K562 (cell line): Measurements from ENCODE around the gene DYNC1H1.

Source experiments
- KLF10 ChIP-seq: fragments of 250-450 bp; sonication (Bioruptor Pico); IDR thresholded peaks from 2 replicates; pipeline ENCODE4 v1.6.1; 2021; ENCODE audit warnings: matching md5 sums
- MYNN ChIP-seq, 2 experiments: sonication (generic); formaldehyde crosslinking in 1 of 2; IDR thresholded peaks; 2 replicates each; pipeline versions ENCODE4 v1.5.0 to v1.6.1; 2016 to 2020; ENCODE audit warnings: antibody characterized with exemption in 1 of 2, missing genetic modification reagents in 1 of 2
- POLR2A ChIP-seq: fragments of 450-650 bp; conservative IDR thresholded peaks from 2 replicates; pipeline ENCODE4 v1.6.1; 2016
- POLR2AphosphoS5 ChIP-seq: IDR thresholded peaks from 2 replicates; pipeline ENCODE4 v1.6.1; 2011; ENCODE audit warnings: mild to moderate bottlenecking, low read depth, low read length, moderate library complexity; ENCODE audit not compliant: control insufficient read depth, insufficient read depth
- U2AF1 ChIP-seq: fragments of 200-400 bp; formaldehyde crosslinking; optimal IDR thresholded peaks from 2 replicates; pipeline ENCODE3; 2017; ENCODE audit warnings: mild to moderate bottlenecking, low read depth, low read length, moderate library complexity
- ZFP36 ChIP-seq: fragments of 150-350 bp; IDR thresholded peaks from 2 replicates; pipeline ENCODE4 v1.6.1; 2018; ENCODE audit warnings: low read length, low read depth; ENCODE audit not compliant: partially characterized antibody
- TF ChIP-seq, protein P1 (sequence below): fragments of 250-450 bp; sonication (Bioruptor Pico); IDR thresholded peaks from 2 replicates; pipeline ENCODE4 v1.8.0; 2022; ENCODE audit warnings: inconsistent platforms, mild to moderate bottlenecking, moderate library complexity, borderline replicate concordance
- TF ChIP-seq, protein P2 (sequence below), 3 experiments: IDR thresholded peaks in 2 of 3; conservative IDR thresholded peaks in 1 of 3; 2 replicates each; pipeline ENCODE4 v1.5.1; 2011 to 2012; ENCODE audit warnings: low read length in 3 of 3, mild to moderate bottlenecking in 3 of 3, control low read depth in 2 of 3, improper control_type of control experiment in 1 of 3, inconsistent platforms in 1 of 3, low read depth in 1 of 3, mixed read lengths in 1 of 3, moderate library complexity in 1 of 3; ENCODE audit not compliant: insufficient read depth in 2 of 3
- TF ChIP-seq, protein P3 (sequence below), 2 experiments: fragments of 450-650 bp; formaldehyde crosslinking in 1 of 2; IDR thresholded peaks; 2 replicates each; pipeline versions ENCODE4 v1.4.0 to v1.6.1; 2014 to 2020; ENCODE audit warnings: mild to moderate bottlenecking in 2 of 2, borderline replicate concordance in 1 of 2, low read depth in 1 of 2

DNA sequence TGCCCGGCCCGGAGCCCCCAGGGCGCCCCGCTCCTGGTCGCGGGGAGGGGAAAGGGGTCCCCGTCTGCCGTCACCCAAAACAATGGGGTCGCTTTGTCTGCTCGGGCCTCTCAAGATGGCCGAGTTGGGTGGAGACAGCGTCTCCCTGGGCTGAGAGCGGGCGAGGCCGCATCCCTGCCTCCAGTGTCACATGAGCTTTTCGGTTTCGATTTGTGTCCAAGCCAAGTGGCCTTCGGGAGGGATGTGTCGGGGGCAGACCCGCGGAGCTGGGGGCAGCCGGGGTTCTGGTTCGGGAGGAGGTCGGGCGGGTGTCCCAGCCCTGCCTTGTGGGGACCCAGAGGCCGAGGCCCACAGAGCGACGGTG lies 790 bp downstream of the DYNC1H1 start:
- TF ChIP-seq MYNN (IDR thresholded peaks at IDR 0.05) (no peak), MYNN (CRISPR knock-in tag; IDR thresholded peaks at IDR 0.05) (no peak), POLR2A (no peak), ZFP36 (no peak), KLF10 (CRISPR knock-in tag) (no peak), U2AF1 (no peak), POLR2AphosphoS5 (no peak)
- TF ChIP-seq, protein P1, sequence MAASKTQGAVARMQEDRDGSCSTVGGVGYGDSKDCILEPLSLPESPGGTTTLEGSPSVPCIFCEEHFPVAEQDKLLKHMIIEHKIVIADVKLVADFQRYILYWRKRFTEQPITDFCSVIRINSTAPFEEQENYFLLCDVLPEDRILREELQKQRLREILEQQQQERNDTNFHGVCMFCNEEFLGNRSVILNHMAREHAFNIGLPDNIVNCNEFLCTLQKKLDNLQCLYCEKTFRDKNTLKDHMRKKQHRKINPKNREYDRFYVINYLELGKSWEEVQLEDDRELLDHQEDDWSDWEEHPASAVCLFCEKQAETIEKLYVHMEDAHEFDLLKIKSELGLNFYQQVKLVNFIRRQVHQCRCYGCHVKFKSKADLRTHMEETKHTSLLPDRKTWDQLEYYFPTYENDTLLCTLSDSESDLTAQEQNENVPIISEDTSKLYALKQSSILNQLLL (CRISPR knock-in tag), result no peak
- TF ChIP-seq, protein P2, sequence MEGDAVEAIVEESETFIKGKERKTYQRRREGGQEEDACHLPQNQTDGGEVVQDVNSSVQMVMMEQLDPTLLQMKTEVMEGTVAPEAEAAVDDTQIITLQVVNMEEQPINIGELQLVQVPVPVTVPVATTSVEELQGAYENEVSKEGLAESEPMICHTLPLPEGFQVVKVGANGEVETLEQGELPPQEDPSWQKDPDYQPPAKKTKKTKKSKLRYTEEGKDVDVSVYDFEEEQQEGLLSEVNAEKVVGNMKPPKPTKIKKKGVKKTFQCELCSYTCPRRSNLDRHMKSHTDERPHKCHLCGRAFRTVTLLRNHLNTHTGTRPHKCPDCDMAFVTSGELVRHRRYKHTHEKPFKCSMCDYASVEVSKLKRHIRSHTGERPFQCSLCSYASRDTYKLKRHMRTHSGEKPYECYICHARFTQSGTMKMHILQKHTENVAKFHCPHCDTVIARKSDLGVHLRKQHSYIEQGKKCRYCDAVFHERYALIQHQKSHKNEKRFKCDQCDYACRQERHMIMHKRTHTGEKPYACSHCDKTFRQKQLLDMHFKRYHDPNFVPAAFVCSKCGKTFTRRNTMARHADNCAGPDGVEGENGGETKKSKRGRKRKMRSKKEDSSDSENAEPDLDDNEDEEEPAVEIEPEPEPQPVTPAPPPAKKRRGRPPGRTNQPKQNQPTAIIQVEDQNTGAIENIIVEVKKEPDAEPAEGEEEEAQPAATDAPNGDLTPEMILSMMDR (IDR thresholded peaks at IDR 0.05 in 2 of 3, conservative IDR thresholded peaks at IDR 0.05 in 1 of 3; ENCODE audit: insufficient read depth in 2 of 3, low read depth in 1 of 3, low read length in 3 of 3), result no peak
- TF ChIP-seq, protein P3, sequence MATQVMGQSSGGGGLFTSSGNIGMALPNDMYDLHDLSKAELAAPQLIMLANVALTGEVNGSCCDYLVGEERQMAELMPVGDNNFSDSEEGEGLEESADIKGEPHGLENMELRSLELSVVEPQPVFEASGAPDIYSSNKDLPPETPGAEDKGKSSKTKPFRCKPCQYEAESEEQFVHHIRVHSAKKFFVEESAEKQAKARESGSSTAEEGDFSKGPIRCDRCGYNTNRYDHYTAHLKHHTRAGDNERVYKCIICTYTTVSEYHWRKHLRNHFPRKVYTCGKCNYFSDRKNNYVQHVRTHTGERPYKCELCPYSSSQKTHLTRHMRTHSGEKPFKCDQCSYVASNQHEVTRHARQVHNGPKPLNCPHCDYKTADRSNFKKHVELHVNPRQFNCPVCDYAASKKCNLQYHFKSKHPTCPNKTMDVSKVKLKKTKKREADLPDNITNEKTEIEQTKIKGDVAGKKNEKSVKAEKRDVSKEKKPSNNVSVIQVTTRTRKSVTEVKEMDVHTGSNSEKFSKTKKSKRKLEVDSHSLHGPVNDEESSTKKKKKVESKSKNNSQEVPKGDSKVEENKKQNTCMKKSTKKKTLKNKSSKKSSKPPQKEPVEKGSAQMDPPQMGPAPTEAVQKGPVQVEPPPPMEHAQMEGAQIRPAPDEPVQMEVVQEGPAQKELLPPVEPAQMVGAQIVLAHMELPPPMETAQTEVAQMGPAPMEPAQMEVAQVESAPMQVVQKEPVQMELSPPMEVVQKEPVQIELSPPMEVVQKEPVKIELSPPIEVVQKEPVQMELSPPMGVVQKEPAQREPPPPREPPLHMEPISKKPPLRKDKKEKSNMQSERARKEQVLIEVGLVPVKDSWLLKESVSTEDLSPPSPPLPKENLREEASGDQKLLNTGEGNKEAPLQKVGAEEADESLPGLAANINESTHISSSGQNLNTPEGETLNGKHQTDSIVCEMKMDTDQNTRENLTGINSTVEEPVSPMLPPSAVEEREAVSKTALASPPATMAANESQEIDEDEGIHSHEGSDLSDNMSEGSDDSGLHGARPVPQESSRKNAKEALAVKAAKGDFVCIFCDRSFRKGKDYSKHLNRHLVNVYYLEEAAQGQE (IDR thresholded peaks at IDR 0.05; ENCODE audit: borderline replicate concordance), result no peak
- TF ChIP-seq, protein P3 (CRISPR knock-in tag; IDR thresholded peaks at IDR 0.05; ENCODE audit: low read depth), result no peak
